Liver (tissue), 9 donors: Measurements from ENCODE around the gene HAO2. TPM values are rescaled to one million over a fixed set of nuclear protein-coding genes. Genes with fewer than 3 reads are reported as not detected.

Source experiments
- DNase-seq: peaks from one replicate; pipeline ENCODE4 v3.0.0-alpha.2; 2017; ENCODE audit warnings: low spot score
- H3K27ac ChIP-seq, 2 donors: one replicate each; pipeline ENCODE4 v1.7.0; 2013; ENCODE audit warnings: inconsistent platforms in 2 of 2, low read length in 2 of 2, control low read depth in 1 of 2, low read depth in 1 of 2, mild to moderate bottlenecking in 1 of 2
- H3K27me3 ChIP-seq, 4 donors: one replicate each; pipeline versions ENCODE4 v1.6.1 to v1.7.0; 2013; ENCODE audit warnings: low read length in 3 of 4, inconsistent platforms in 1 of 4, mild to moderate bottlenecking in 1 of 4, moderate library complexity in 1 of 4; ENCODE audit not compliant: control insufficient read depth in 4 of 4, insufficient read depth in 4 of 4
- H3K36me3 ChIP-seq, 4 donors: one replicate each; pipeline versions ENCODE4 v1.6.1 to v1.7.0; 2013; ENCODE audit warnings: low read length in 3 of 4, mild to moderate bottlenecking in 3 of 4, low read depth in 1 of 4, moderate library complexity in 1 of 4; ENCODE audit not compliant: control insufficient read depth in 4 of 4, insufficient read depth in 3 of 4
- H3K4me1 ChIP-seq, 4 donors: one replicate each; pipeline versions ENCODE4 v1.6.1 to v1.7.0; 2013; ENCODE audit warnings: low read length in 3 of 4, mild to moderate bottlenecking in 3 of 4, moderate library complexity in 1 of 4; ENCODE audit not compliant: control insufficient read depth in 4 of 4, insufficient read depth in 4 of 4
- H3K4me3 ChIP-seq, 3 donors: one replicate each; pipeline versions ENCODE4 v1.6.1 to v1.7.0; 2013; ENCODE audit warnings: low read length in 3 of 3, control low read depth in 1 of 3, low read depth in 1 of 3, mild to moderate bottlenecking in 1 of 3
- H3K9ac ChIP-seq, 2 donors: one replicate each; pipeline ENCODE4 v1.7.0; 2013; ENCODE audit warnings: low read length in 2 of 2, mild to moderate bottlenecking in 2 of 2, moderate library complexity in 2 of 2, control low read depth in 1 of 2, low read depth in 1 of 2
- H3K9me3 ChIP-seq, 4 donors: one replicate each; pipeline versions ENCODE4 v1.6.1 to v1.7.0; 2013; ENCODE audit warnings: low read length in 3 of 4; ENCODE audit not compliant: control insufficient read depth in 4 of 4
- CTCF ChIP-seq: fragments of 150-350 bp; IDR thresholded peaks from 2 replicates; pipeline ENCODE4 v1.5.1; 2017; ENCODE audit warnings: improper control_type of control experiment, low read depth, low read length; ENCODE audit not compliant: missing input control
- EGR1 ChIP-seq, 2 donors: IDR thresholded peaks; 2 replicates each; pipeline ENCODE4 v1.6.1; 2016 to 2018; ENCODE audit warnings: antibody characterized with exemption in 2 of 2, low read depth in 2 of 2
- FOXA2 ChIP-seq: IDR thresholded peaks from 2 replicates; pipeline ENCODE4 v1.6.1; 2016; ENCODE audit warnings: antibody characterized with exemption
- GABPA ChIP-seq, 2 donors: IDR thresholded peaks in 1 of 2; conservative IDR thresholded peaks in 1 of 2; 2 replicates each; pipeline ENCODE4 v1.6.1; 2016; ENCODE audit warnings: antibody characterized with exemption in 2 of 2, mild to moderate bottlenecking in 1 of 2, moderate library complexity in 1 of 2
- HNF4A ChIP-seq, 2 donors: conservative IDR thresholded peaks; 2 replicates each; pipeline ENCODE4 v1.6.1; 2016; ENCODE audit warnings: antibody characterized with exemption in 2 of 2, mild to moderate bottlenecking in 2 of 2
- HNF4G ChIP-seq: IDR thresholded peaks from 2 replicates; pipeline ENCODE4 v1.6.1; 2016; ENCODE audit warnings: antibody characterized with exemption
- MAX ChIP-seq: IDR thresholded peaks from 2 replicates; pipeline ENCODE4 v1.6.1; 2016; ENCODE audit warnings: antibody characterized with exemption
- NR2F2 ChIP-seq: IDR thresholded peaks from 2 replicates; pipeline ENCODE4 v1.6.1; 2016; ENCODE audit warnings: antibody characterized with exemption
- RAD21 ChIP-seq, 2 donors: IDR thresholded peaks; 2 replicates each; pipeline ENCODE4 v1.6.1; 2016; ENCODE audit warnings: antibody characterized with exemption in 2 of 2, mild to moderate bottlenecking in 2 of 2
- REST ChIP-seq: IDR thresholded peaks from 2 replicates; pipeline ENCODE4 v1.6.1; 2016; ENCODE audit warnings: antibody characterized with exemption, mild to moderate bottlenecking
- RXRA ChIP-seq, 2 donors: IDR thresholded peaks; 2 replicates each; pipeline ENCODE4 v1.6.1; 2017 to 2018; ENCODE audit warnings: antibody characterized with exemption in 2 of 2, mild to moderate bottlenecking in 1 of 2
- SP1 ChIP-seq: IDR thresholded peaks from 2 replicates; pipeline ENCODE4 v1.6.1; 2018; ENCODE audit warnings: antibody characterized with exemption, mild to moderate bottlenecking
- WGBS: extraction: QIAGEN DNeasy Blood & Tissue Kit; methylation state at CpG from one replicate; pipeline ENCODE4 v1.1.7; 2013; 5-methylcytosine and 5-hydroxymethylcytosine counted together
- polyA plus RNA-seq, 2 donors: library from polyadenylated mRNA; stranded (reverse) in 1 of 2; unstranded in 1 of 2; fragments of 200-250 nt in 1 of 2; fragments of >200 nt in 1 of 2; fragmentation: Nextera tagmentation in 1 of 2; extraction: Ambion mirVana in 1 of 2; gene quantifications; one replicate each; pipeline versions ENCODE4 v1.2.1 to v1.2.3, GENCODE V29; 2013 to 2015
- total RNA-seq, 2 donors: library from RNA; depleted of rRNA; stranded (reverse); fragments of >200 nt; gene quantifications; one replicate each; pipeline ENCODE4 v1.2.3, GENCODE V29; 2014
- donor health status: healthy.
- donor health status: healthy.
- donor health status: healthy.
- donor health status: healthy.
- donor health status: healthy.

The HAO2 gene
- total and polyA plus RNA-seq, 4 donors = 8.2 to 377 (median 150) TPM

GRCh38 chr1:119396982-119397381 lies 28.4 kb downstream of the HAO2 start (continued):
- no peak for TF ChIP-seq CTCF

- DNase-seq = no peak
- Histone ChIP-seq H3K27me3 (no peaks in the 10 kb centered on the region), H3K36me3 (peaks cover 0 to 7% (median 0%) of the 10 kb centered on the region in 4 donors), H3K4me3 (no peak overlapping the region), H3K9me3 (no peaks in the 10 kb centered on the region), H3K4me1 (peaks cover 1 to 13% (median 3%) of the 10 kb centered on the region in 4 donors), H3K9ac (no peak overlapping the region), H3K27ac (no peak overlapping the region)
- TF ChIP-seq HNF4G (no peak), REST (no peak), HNF4A (conservative IDR thresholded peaks at IDR 0.05) (peak in 1 of 2 donors; percentile 39)
- WGBS = 76% methylated on average over 3 of the region's 3 CpGs
These were observed 29.4 kb downstream of the HAO2 start for GRCh38 chr1:119397986-119398385.

GRCh38 chr1:119404736-119405135 lies 36.2 kb downstream of the HAO2 start:
- Histone ChIP-seq H3K9me3 (peaks cover 3 to 11% (median 6%) of the 10 kb centered on the region in 4 donors), H3K4me1 (no peaks in the 10 kb centered on the region)

GRCh38 chr1:119409731-119410130 lies 41.1 kb downstream of the HAO2 start:
- no peak for DNase-seq
- Histone ChIP-seq H3K36me3 (no peaks in the 10 kb centered on the region), H3K9me3 (peaks cover 1 to 9% (median 5%) of the 10 kb centered on the region in 4 donors), H3K4me3 (no peak overlapping the region), H3K9ac (no peak overlapping the region), H3K4me1 (no peaks in the 10 kb centered on the region), H3K27me3 (no peaks in the 10 kb centered on the region), H3K27ac (no peak overlapping the region)
- TF ChIP-seq FOXA2 = no peak
- TF ChIP-seq RXRA (IDR thresholded peaks at IDR 0.05) = no peak
- TF ChIP-seq NR2F2 = no peak
- no peak for TF ChIP-seq GABPA (IDR thresholded peaks at IDR 0.05 in 1 of 2, conservative IDR thresholded peaks at IDR 0.05 in 1 of 2)
- TF ChIP-seq MAX = no peak

More at GRCh38 chr1:119404736-119405135, 36.2 kb downstream of the HAO2 start:
- Histone ChIP-seq H3K27ac (no peak overlapping the region), H3K9ac (no peak overlapping the region), H3K36me3 (peaks cover 0 to 3% (median 0%) of the 10 kb centered on the region in 4 donors), H3K4me3 (peak overlapping the region in 1 of 3 donors; percentile 49), H3K27me3 (no peaks in the 10 kb centered on the region)
- DNase-seq = no peak
- no peak for TF ChIP-seq SP1
- TF ChIP-seq GABPA (IDR thresholded peaks at IDR 0.05 in 1 of 2, conservative IDR thresholded peaks at IDR 0.05 in 1 of 2) = no peak
- no peak for TF ChIP-seq RAD21 (IDR thresholded peaks at IDR 0.05)
- no peak for TF ChIP-seq EGR1 (IDR thresholded peaks at IDR 0.05; ENCODE audit: low read depth in 2 of 2)
- WGBS = 41% methylated on average over 2 of the region's 2 CpGs
